Naive thymus-derived CD4-positive, alpha-beta T cell (primary cell): ENCODE measurements around the gene HOXD9. TPM values are rescaled to one million over a fixed set of nuclear protein-coding genes. Genes with fewer than 3 reads are reported as not detected.

Experiments used
- ATAC-seq: fragments of 150-1000 bp; cut with Tn5 transposase; 2 replicates; pipeline ENCODE4 v1.10.0; 2021; ENCODE audit warnings: mild to moderate bottlenecking, moderate library complexity
- CTCF ChIA-PET: fragments of 350-600 bp; sonication (Branson Sonifier 250); formaldehyde crosslinking; loops from one replicate; lab custom pipeline; 2021; ENCODE audit warnings: antibody characterized with exemption; lab: Charles Lee
- POLR2A ChIA-PET: fragments of 350-600 bp; sonication (Branson Sonifier 250); formaldehyde crosslinking; loops from one replicate; lab custom pipeline; 2021; ENCODE audit warnings: antibody characterized with exemption, inconsistent platforms; lab: Charles Lee
- DNase-seq, 9 donors: peaks; one replicate each; pipeline versions ENCODE4 v3.0.0 to v3.0.0-alpha.2; 2020 to 2022; ENCODE audit warnings: mixed read lengths in 1 of 9
- H3K27ac ChIP-seq: one replicate; pipeline ENCODE4 v1.7.0; 2013; ENCODE audit warnings: mild to moderate bottlenecking, low read depth, low read length, moderate library complexity
- H3K27me3 ChIP-seq, 2 donors: one replicate each; pipeline ENCODE4 v1.7.0; 2013; ENCODE audit warnings: low read length in 2 of 2, mild to moderate bottlenecking in 2 of 2, moderate library complexity in 2 of 2; ENCODE audit not compliant: control insufficient read depth in 2 of 2, insufficient read depth in 2 of 2
- H3K36me3 ChIP-seq, 3 experiments: 1 replicate in 2 of 3; 2 replicates in 1 of 3; pipeline ENCODE4 v1.7.0; 2013; ENCODE audit warnings: low read length in 3 of 3, mild to moderate bottlenecking in 3 of 3, moderate library complexity in 1 of 3; ENCODE audit not compliant: insufficient read depth in 3 of 3, control insufficient read depth in 2 of 3
- H3K4me1 ChIP-seq, 2 donors: one replicate each; pipeline ENCODE4 v1.7.0; 2013; ENCODE audit warnings: low read length in 2 of 2, mild to moderate bottlenecking in 2 of 2, moderate library complexity in 1 of 2; ENCODE audit not compliant: control insufficient read depth in 2 of 2, insufficient read depth in 2 of 2
- H3K4me3 ChIP-seq: 2 replicates; pipeline ENCODE4 v1.7.0; 2013; ENCODE audit warnings: mild to moderate bottlenecking, low read length
- H3K9me3 ChIP-seq, 3 experiments: 1 replicate in 2 of 3; 2 replicates in 1 of 3; pipeline ENCODE4 v1.7.0; 2013; ENCODE audit warnings: low read length in 3 of 3; ENCODE audit not compliant: control insufficient read depth in 2 of 3
- H3K27ac Mint-ChIP-seq, 9 donors: one replicate each; pipeline ENCODE4 v1.8.0; 2020 to 2022; ENCODE audit warnings: mixed read lengths in 9 of 9, mild to moderate bottlenecking in 8 of 9, moderate library complexity in 5 of 9, inconsistent platforms in 2 of 9
- H3K27me3 Mint-ChIP-seq, 5 donors: one replicate each; pipeline ENCODE4 v1.8.0; 2021 to 2022; ENCODE audit warnings: mixed read lengths in 5 of 5, mild to moderate bottlenecking in 1 of 5
- H3K36me3 Mint-ChIP-seq, 5 donors: one replicate each; pipeline ENCODE4 v1.8.0; 2020 to 2022; ENCODE audit warnings: mixed read lengths in 5 of 5, mild to moderate bottlenecking in 3 of 5, inconsistent platforms in 1 of 5
- H3K4me1 Mint-ChIP-seq, 7 donors: one replicate each; pipeline ENCODE4 v1.8.0; 2020 to 2022; ENCODE audit warnings: mixed read lengths in 7 of 7, mild to moderate bottlenecking in 3 of 7, inconsistent platforms in 1 of 7
- H3K4me3 Mint-ChIP-seq, 10 donors: one replicate each; pipeline ENCODE4 v1.8.0; 2020 to 2022; ENCODE audit warnings: mild to moderate bottlenecking in 10 of 10, mixed read lengths in 10 of 10, moderate library complexity in 6 of 10, inconsistent platforms in 2 of 10
- H3K9me3 Mint-ChIP-seq, 11 donors: one replicate each; pipeline ENCODE4 v1.8.0; 2020 to 2022; ENCODE audit warnings: mixed read lengths in 11 of 11, mild to moderate bottlenecking in 4 of 11, inconsistent platforms in 1 of 11, moderate library complexity in 1 of 11
- intact Hi-C, 2 donors: fragments of 100-400 bp; cut with micrococcal nuclease; formaldehyde crosslinking; loops; one replicate each; pipeline ENCODE4 v1.15.1; 2023
- polyA plus RNA-seq, 2 donors: library from polyadenylated mRNA; unstranded; fragments of 300-500 nt; fragmentation: Illumina TruSeq; gene quantifications; one replicate each; pipeline ENCODE4 v1.2.3, GENCODE V29; 2021
- total RNA-seq, 6 experiments: library from RNA in 5 of 6; stranded (reverse) in 5 of 6; gene quantifications; 1 replicate in 5 of 6; 2 replicates in 1 of 6; pipeline ENCODE4 v1.2.3 and lab custom pipeline; 2021 to 2026

The HOXD9 gene
- total and polyA plus RNA-seq, 7 experiments from 2014 or later = not detected

DNA sequence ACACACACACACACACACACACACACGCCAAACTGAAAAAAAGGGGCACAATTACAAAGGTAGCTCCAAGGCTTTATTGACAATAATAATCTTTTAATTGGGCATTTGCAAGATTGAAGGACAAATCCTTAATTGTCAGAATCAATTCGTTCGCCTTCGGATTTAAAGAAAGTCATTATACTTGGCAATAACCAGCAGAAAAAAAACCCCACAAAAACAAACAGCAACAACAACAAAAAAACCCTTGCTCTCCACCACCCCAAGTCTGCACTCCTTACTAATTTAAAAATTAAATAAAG is 5.2 kb downstream of the HOXD9 start:
- Mint-ChIP-seq H3K4me3 (peak overlapping the region in 2 of 10 donors; percentile 11 to 67), H3K27ac (peak overlapping the region in 4 of 9 donors; percentile 53 to 90 (median 70)), H3K9me3 (peaks cover 0 to 16% (median 4%) of the 10 kb centered on the region in 11 donors), H3K4me1 (peaks cover 17 to 52% (median 42%) of the 10 kb centered on the region in 7 donors), H3K36me3 (peaks cover 0 to 5% (median 0%) of the 10 kb centered on the region in 5 donors), H3K27me3 (peaks cover 76 to 82% (median 81%) of the 10 kb centered on the region in 5 donors)
- Histone ChIP-seq H3K4me3 (no peak overlapping the region), H3K36me3 (no peaks in the 10 kb centered on the region), H3K9me3 (no peaks in the 10 kb centered on the region), H3K27me3 (peaks cover 37 to 74% of the 10 kb centered on the region in 2 donors), H3K27ac (no peak overlapping the region), H3K4me1 (peaks cover 3 to 14% of the 10 kb centered on the region in 2 donors)
- intact Hi-C loops = loop anchor here (1.0 to 10.0 kb wide), 15 partner anchors 43 to 1793 kb away; partner anchors contain the start of genes LNPK (in 1 of the 2) and SP9 (in 1 of the 2)
- ChIA-PET POLR2A (interaction anchor here (0.5 to 0.9 kb wide), 3 partner anchors 25 to 1594 kb away, joined by 3 read pairs; no protein-coding TSS in a partner anchor), CTCF (interaction anchor here (0.6 to 5.6 kb wide), 10 partner anchors 16 to 1020 kb away, joined by 3 to 65 read pairs (median 3); no protein-coding TSS in a partner anchor)
- DNase-seq (no peak), ATAC-seq (no peak)

DNA sequence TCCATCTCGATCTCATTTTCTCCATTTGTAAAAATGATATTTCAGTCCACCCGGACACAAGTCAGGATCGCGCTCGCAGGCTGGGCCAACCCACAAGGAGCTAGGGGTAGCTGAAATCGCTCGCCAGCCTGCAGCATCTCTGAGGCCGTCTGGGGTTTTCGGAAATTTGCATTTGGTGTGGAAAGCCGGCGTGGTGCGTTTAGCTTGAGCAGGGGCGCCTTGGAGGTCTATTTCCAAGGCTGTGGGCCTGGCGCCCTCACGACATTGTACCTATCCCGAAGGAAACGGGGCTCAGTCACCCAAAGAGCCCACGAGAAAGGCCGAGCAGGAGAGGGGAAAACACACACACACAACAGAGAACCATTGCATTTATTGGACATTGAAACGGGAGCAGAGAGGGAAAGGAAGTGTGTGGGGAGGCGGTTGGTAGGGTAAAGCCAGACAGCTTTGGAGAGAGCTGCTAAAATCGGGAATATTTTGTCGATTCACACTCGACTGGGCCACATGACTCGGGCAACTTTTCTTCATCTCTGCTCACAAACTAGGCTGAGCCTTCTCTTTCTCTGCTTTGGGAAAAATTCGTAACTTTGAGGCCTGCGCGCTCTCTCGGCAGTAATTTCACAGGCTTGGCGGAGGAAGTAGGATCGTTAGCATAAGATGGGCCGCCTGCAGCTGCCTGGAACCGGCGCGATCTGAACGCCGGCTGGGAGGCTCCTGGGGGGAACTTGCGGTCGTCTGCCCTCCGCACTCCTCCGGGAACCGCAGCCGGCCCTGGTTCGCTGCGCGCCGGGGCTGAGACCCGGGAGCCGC is 5.9 kb downstream of the HOXD9 start:
- peaks cover 3 to 9% of the 10 kb centered on the region in 2 donors for H3K4me1 ChIP-seq
- ChIA-PET CTCF (interaction anchor here (0.6 to 5.6 kb wide), 9 partner anchors 15 to 1019 kb away, joined by 3 to 65 read pairs (median 3); no protein-coding TSS in a partner anchor), POLR2A (interaction anchor here (0.9 kb wide), 2 partner anchors 26 to 328 kb away, joined by 3 read pairs; no protein-coding TSS in a partner anchor)
- no peaks in the 10 kb centered on the region for H3K9me3 ChIP-seq
- H3K4me3 Mint-ChIP-seq = peak overlapping the region; percentile 12 to 75 (median 66)
- peaks cover 17 to 51% (median 41%) of the 10 kb centered on the region in 7 donors for H3K4me1 Mint-ChIP-seq
- no peaks in the 10 kb centered on the region for H3K36me3 ChIP-seq
- intact Hi-C loops = loop anchor here (2.0 to 10.0 kb wide), 6 partner anchors 44 to 1794 kb away; partner anchors contain the start of genes LNPK (in 1 of the 2) and SP9 (in 1 of the 2)
- no peak overlapping the region for H3K27ac ChIP-seq
- peak in 1 of 9 donors; percentile 20 for DNase-seq
- no peak for ATAC-seq
- H3K27ac Mint-ChIP-seq = peak overlapping the region in 4 of 9 donors; percentile 53 to 90 (median 70)
- peaks cover 0 to 20% (median 4%) of the 10 kb centered on the region in 11 donors for H3K9me3 Mint-ChIP-seq
- H3K4me3 ChIP-seq = no peak overlapping the region
- peaks cover 39 to 78% of the 10 kb centered on the region in 2 donors for H3K27me3 ChIP-seq
- H3K36me3 Mint-ChIP-seq = peaks cover 0 to 5% (median 0%) of the 10 kb centered on the region in 5 donors
- H3K27me3 Mint-ChIP-seq = peaks cover 80 to 87% (median 86%) of the 10 kb centered on the region in 5 donors

DNA sequence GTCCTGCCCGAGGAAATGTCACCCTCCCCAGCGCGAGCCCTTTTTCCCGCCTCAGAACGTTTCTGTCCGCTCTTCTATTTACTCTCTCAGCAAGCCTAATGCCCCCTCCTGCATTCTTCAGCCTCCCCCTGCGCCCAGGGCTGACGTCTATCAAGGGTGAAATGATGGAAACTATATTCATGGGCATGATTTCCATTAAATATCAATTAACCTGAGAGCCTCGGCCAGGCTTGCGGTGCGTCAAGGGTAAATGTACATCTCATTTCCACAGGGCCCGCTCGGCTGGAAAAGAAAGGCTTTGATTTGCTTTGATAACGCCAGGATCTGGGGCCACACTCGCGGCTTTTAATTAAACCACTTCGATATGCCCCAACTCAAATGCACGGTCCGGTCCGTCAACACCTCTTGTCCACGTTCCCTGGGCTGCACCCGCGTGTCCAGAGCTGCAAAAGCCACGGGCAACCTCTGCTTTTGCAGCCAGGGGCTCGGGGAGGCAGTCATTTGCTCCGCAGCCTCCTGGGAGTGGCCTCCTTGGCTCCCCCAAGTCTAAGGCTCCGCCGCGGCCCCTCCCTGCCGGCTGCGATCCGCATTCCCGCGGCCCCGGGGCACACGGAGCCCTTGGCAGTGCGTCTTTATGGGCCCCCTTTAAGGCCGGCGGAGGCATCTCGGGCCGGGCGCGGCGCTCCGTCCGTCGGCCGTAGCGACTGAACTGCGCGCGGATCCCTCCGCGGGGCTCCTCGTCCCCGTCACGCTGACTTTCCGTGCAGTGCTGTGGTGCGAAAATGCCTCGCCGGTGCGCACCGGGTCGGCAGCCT is 6.7 kb downstream of the HOXD9 start, which contains the start of gene HOXD8:
TSS of gene HOXD8 (plus strand) at position 724 of the 815 bp plus-strand sequence. CDS start 662 bp downstream, outside the sequence.
- CTCF ChIA-PET = interaction anchor here (2.8 to 5.6 kb wide), 2 partner anchors 325 to 522 kb away, joined by 27 to 65 read pairs; no protein-coding TSS in a partner anchor
- H3K36me3 Mint-ChIP-seq = peaks cover 0 to 5% (median 0%) of the 10 kb centered on the region in 5 donors
- peak within 1 kb of the TSS; percentile 42 to 82 (median 69) for H3K4me3 Mint-ChIP-seq
- DNase-seq = peak in 1 of 9 donors; percentile 27
- H3K36me3 ChIP-seq = no peaks in the 10 kb centered on the region
- H3K9me3 Mint-ChIP-seq = peaks cover 0 to 28% (median 5%) of the 10 kb centered on the region in 11 donors
- peak within 1 kb of the TSS in 4 of 9 donors; percentile 25 to 90 (median 70) for H3K27ac Mint-ChIP-seq
- intact Hi-C loops = loop anchor here (2.0 to 10.0 kb wide), 6 partner anchors 44 to 1794 kb away; partner anchors contain the start of genes LNPK (in 1 of the 2) and SP9 (in 1 of the 2)
- peaks cover 80 to 87% (median 86%) of the 10 kb centered on the region in 5 donors for H3K27me3 Mint-ChIP-seq
- H3K27ac ChIP-seq = no peak within 1 kb of the TSS
- peaks cover 17 to 45% (median 34%) of the 10 kb centered on the region in 7 donors for H3K4me1 Mint-ChIP-seq
- peaks cover 3 to 6% of the 10 kb centered on the region in 2 donors for H3K4me1 ChIP-seq
- no peak for ATAC-seq
- POLR2A ChIA-PET = no interaction called here
- H3K27me3 ChIP-seq = peaks cover 39 to 74% of the 10 kb centered on the region in 2 donors
- H3K4me3 ChIP-seq = no peak within 1 kb of the TSS
- H3K9me3 ChIP-seq = no peaks in the 10 kb centered on the region

DNA sequence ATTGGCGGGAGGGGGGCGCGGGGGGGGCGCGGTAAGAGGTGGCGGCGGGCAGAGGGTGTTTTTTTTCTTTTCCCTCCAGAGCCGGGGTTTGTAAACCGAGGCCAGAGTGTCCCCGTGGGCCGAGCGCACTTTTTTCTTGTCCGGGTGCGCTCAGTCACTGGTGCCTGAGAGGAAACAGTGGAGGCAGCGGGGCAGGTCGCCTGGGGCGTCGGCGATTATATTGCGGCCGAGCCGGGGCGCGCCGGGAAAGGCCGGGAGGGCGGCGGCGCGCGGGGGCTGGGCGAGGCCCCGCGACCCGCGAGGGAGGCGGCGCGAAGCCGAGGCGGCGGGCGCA is 7.3 kb downstream of the HOXD9 start:
- Histone ChIP-seq H3K27ac (no peak overlapping the region), H3K9me3 (no peaks in the 10 kb centered on the region), H3K36me3 (no peaks in the 10 kb centered on the region), H3K4me3 (no peak overlapping the region), H3K27me3 (peaks cover 43 to 69% of the 10 kb centered on the region in 2 donors), H3K4me1 (peaks cover 3 to 6% of the 10 kb centered on the region in 2 donors)
- POLR2A ChIA-PET = no interaction called here
- intact Hi-C loops = loop anchor here (2.0 to 10.0 kb wide), 10 partner anchors 32 to 1795 kb away; partner anchors contain the start of genes HOXD12 (in 1 of the 2), LNPK (in 1 of the 2) and SP9 (in 1 of the 2)
- H3K4me1 Mint-ChIP-seq = peaks cover 17 to 45% (median 34%) of the 10 kb centered on the region in 7 donors
- peaks cover 0 to 28% (median 5%) of the 10 kb centered on the region in 11 donors for H3K9me3 Mint-ChIP-seq
- CTCF ChIA-PET = interaction anchor here (5.6 kb wide), 1 partner anchor 325 kb away, joined by 65 read pairs; no protein-coding TSS in a partner anchor
- peak; percentile 12 for ATAC-seq
- peak overlapping the region in 6 of 10 donors; percentile 45 to 75 (median 58) for H3K4me3 Mint-ChIP-seq
- DNase-seq = peak in 1 of 9 donors; percentile 22
- H3K27me3 Mint-ChIP-seq = peaks cover 80 to 87% (median 86%) of the 10 kb centered on the region in 5 donors
- H3K36me3 Mint-ChIP-seq = peaks cover 0 to 5% (median 0%) of the 10 kb centered on the region in 5 donors
- H3K27ac Mint-ChIP-seq = no peak overlapping the region

DNA sequence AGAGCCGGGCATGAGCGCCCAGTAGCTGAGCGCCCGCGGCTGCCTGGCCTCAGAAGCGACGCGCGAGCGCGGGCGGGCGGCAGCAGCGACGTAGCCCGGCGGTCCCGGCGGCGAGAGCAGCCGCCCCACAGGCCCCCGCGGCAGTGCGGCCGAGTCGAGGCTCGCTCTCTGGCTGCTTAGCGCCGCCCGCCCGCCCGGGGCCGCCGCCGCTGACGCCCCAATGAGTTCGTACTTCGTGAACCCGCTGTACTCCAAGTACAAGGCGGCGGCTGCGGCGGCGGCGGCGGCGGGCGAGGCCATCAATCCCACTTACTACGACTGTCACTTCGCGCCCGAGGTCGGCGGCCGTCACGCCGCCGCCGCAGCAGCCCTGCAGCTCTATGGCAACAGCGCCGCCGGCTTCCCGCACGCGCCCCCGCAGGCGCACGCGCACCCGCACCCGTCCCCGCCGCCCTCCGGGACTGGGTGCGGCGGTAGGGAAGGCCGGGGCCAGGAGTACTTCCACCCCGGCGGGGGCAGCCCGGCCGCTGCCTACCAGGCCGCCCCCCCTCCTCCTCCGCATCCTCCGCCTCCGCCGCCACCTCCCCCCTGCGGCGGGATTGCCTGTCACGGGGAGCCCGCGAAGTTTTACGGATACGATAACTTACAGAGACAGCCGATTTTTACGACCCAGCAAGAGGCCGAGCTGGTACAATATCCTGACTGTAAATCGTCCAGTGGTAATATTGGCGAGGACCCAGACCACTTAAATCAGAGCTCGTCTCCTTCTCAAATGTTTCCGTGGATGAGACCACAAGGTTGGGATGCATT is 7.8 kb downstream of the HOXD9 start:
- no peak overlapping the region for H3K27ac ChIP-seq
- CTCF ChIA-PET = interaction anchor here (5.6 kb wide), 1 partner anchor 324 kb away, joined by 65 read pairs; no protein-coding TSS in a partner anchor
- Mint-ChIP-seq H3K9me3 (peaks cover 0 to 32% (median 5%) of the 10 kb centered on the region in 11 donors), H3K4me3 (peak overlapping the region; percentile 41 to 84 (median 72)), H3K36me3 (peaks cover 0 to 5% (median 0%) of the 10 kb centered on the region in 5 donors), H3K27ac (peak overlapping the region in 3 of 9 donors; percentile 60 to 88 (median 66)), H3K27me3 (peaks cover 80 to 88% (median 86%) of the 10 kb centered on the region in 5 donors), H3K4me1 (peaks cover 17 to 48% (median 36%) of the 10 kb centered on the region in 7 donors)
- intact Hi-C loops = loop anchor here (5.0 to 10.0 kb wide), 4 partner anchors 33 to 1634 kb away; partner anchors contain the start of gene HOXD12 (in 1 of the 2)
- POLR2A ChIA-PET = no interaction called here
- H3K4me3 ChIP-seq = no peak overlapping the region
- ATAC-seq = peak; percentile 41
- DNase-seq = peak in 1 of 9 donors; percentile 27
- peaks cover 45 to 69% of the 10 kb centered on the region in 2 donors for H3K27me3 ChIP-seq
- no peaks in the 10 kb centered on the region for H3K36me3 ChIP-seq
- peaks cover 3 to 6% of the 10 kb centered on the region in 2 donors for H3K4me1 ChIP-seq
- H3K9me3 ChIP-seq = no peaks in the 10 kb centered on the region
